Caco-2 (cell line): ENCODE data around the gene ACVR2B. TPM values are rescaled to one million over a fixed set of nuclear protein-coding genes. Genes with fewer than 3 reads are reported as not detected.

Experiments used
- BruUV-seq: library from RNA; stranded (reverse); fragments of 400-500 nt; replicated peaks from 2 replicates; lab custom pipeline; 2021; lab: Mats Ljungman, UMichigan
- CTCF ChIA-PET: fragments of 300-600 bp; sonication (Branson Sonifier 250); formaldehyde crosslinking; loops from one replicate; lab custom pipeline; 2022; ENCODE audit warnings: antibody characterized with exemption; lab: Charles Lee
- POLR2A ChIA-PET: fragments of 300-600 bp; sonication (Branson Sonifier 250); formaldehyde crosslinking; loops from one replicate; lab custom pipeline; 2022; ENCODE audit warnings: antibody characterized with exemption; lab: Charles Lee
- DNase-seq, 2 experiments: peaks; one replicate each; pipeline versions ENCODE4 v3.0.0 to v3.0.0-alpha.2; 2020 to 2022
- H3K27me3 ChIP-seq: replicated peaks from 2 replicates; pipeline ENCODE4 v1.6.0; 2011; ENCODE audit warnings: low read length; ENCODE audit not compliant: control insufficient read depth, insufficient read depth
- H3K36me3 ChIP-seq: 2 replicates; pipeline ENCODE4 v1.5.1; 2011; ENCODE audit warnings: low read length; ENCODE audit not compliant: control insufficient read depth, insufficient read depth
- H3K4me1 ChIP-seq: fragments of 250-450 bp; sonication (Bioruptor Pico); 2 replicates; pipeline ENCODE4 v1.5.1; 2020; ENCODE audit warnings: mild to moderate bottlenecking
- H3K4me3 ChIP-seq: 2 replicates; pipeline ENCODE4 v1.5.1; 2011; ENCODE audit warnings: low read depth, mild to moderate bottlenecking, control low read depth, low read length
- H3K9me3 ChIP-seq: fragments of 250-450 bp; sonication (Bioruptor Pico); 2 replicates; pipeline ENCODE4 v1.5.1; 2020; ENCODE audit warnings: mild to moderate bottlenecking, moderate library complexity
- H3K27ac Mint-ChIP-seq: one replicate; pipeline ENCODE4 v1.8.0; 2022; ENCODE audit warnings: mixed read lengths; ENCODE audit not compliant: unreplicated experiment
- H3K27me3 Mint-ChIP-seq: one replicate; pipeline ENCODE4 v1.8.0; 2022; ENCODE audit warnings: mixed read lengths; ENCODE audit not compliant: insufficient read depth, unreplicated experiment
- H3K36me3 Mint-ChIP-seq: one replicate; pipeline ENCODE4 v1.8.0; 2022; ENCODE audit warnings: mild to moderate bottlenecking, mixed read lengths; ENCODE audit not compliant: insufficient read depth, unreplicated experiment
- H3K4me1 Mint-ChIP-seq: one replicate; pipeline ENCODE4 v1.8.0; 2022; ENCODE audit warnings: low read depth, mixed read lengths; ENCODE audit not compliant: unreplicated experiment
- H3K4me3 Mint-ChIP-seq: one replicate; pipeline ENCODE4 v1.8.0; 2022; ENCODE audit warnings: mild to moderate bottlenecking, moderate library complexity, mixed read lengths; ENCODE audit not compliant: unreplicated experiment
- H3K9me3 Mint-ChIP-seq: one replicate; pipeline ENCODE4 v1.8.0; 2022; ENCODE audit warnings: mixed read lengths; ENCODE audit not compliant: unreplicated experiment
- intact Hi-C: fragments of 100-400 bp; cut with micrococcal nuclease; formaldehyde crosslinking; loops from one replicate; pipeline ENCODE4 v1.10.0; 2022; ENCODE audit not compliant: unreplicated experiment
- total RNA-seq: library from RNA; stranded (reverse); gene quantifications from 2 replicates; pipeline ENCODE4 v1.2.3, GENCODE V29; 2022
- TF ChIP-seq, protein P1 (sequence below), 2 experiments: fragments of 200-600 bp in 1 of 2; IDR thresholded peaks; 1 replicate in 1 of 2; 2 replicates in 1 of 2; pipeline versions ENCODE4 v1.5.1 to v1.8.0; 2011 to 2022; ENCODE audit warnings: antibody characterized with exemption in 1 of 2, control low read depth in 1 of 2, inconsistent platforms in 1 of 2, low read depth in 1 of 2, low read length in 1 of 2, mild to moderate bottlenecking in 1 of 2, moderate library complexity in 1 of 2; ENCODE audit not compliant: insufficient read depth in 1 of 2, severe bottlenecking in 1 of 2, unreplicated experiment in 1 of 2

The ACVR2B gene
- total RNA-seq, 1 experiment from 2014 or later, result 21.4 TPM

DNA sequence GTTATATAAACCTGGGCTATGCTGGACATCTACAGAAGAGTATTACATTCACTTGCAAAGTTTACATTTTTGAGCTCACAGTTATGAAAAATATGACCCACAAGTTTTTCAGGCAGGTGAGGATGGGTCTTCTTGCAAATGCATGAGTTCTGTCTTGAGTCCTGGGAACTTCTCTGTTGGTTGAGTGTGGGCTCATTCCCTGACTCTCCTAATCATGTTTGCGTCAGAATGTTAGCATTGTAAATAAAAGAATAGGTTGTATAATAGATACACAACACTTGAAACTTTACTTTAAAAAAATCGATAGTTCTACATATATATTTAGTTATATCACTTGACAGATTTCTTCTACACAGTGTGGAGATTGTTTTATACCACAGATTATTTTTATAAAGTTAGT is 35.3 kb downstream of the ACVR2B start:
- no peaks in the 10 kb centered on the region for H3K27me3 Mint-ChIP-seq
- TF ChIP-seq, protein P1, sequence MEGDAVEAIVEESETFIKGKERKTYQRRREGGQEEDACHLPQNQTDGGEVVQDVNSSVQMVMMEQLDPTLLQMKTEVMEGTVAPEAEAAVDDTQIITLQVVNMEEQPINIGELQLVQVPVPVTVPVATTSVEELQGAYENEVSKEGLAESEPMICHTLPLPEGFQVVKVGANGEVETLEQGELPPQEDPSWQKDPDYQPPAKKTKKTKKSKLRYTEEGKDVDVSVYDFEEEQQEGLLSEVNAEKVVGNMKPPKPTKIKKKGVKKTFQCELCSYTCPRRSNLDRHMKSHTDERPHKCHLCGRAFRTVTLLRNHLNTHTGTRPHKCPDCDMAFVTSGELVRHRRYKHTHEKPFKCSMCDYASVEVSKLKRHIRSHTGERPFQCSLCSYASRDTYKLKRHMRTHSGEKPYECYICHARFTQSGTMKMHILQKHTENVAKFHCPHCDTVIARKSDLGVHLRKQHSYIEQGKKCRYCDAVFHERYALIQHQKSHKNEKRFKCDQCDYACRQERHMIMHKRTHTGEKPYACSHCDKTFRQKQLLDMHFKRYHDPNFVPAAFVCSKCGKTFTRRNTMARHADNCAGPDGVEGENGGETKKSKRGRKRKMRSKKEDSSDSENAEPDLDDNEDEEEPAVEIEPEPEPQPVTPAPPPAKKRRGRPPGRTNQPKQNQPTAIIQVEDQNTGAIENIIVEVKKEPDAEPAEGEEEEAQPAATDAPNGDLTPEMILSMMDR (IDR thresholded peaks at IDR 0.05; ENCODE audit: insufficient read depth in 1 of 2, low read depth in 1 of 2, low read length in 1 of 2, severe bottlenecking in 1 of 2, unreplicated experiment in 1 of 2), result no peak
- BruUV-seq, result no TSS peak
- no peaks in the 10 kb centered on the region for H3K9me3 Mint-ChIP-seq
- no peaks in the 10 kb centered on the region for H3K4me1 Mint-ChIP-seq
- H3K4me3 Mint-ChIP-seq, result no peak overlapping the region
- no peak overlapping the region for H3K4me3 ChIP-seq
- H3K9me3 ChIP-seq, result no peaks in the 10 kb centered on the region
- DNase-seq, result no peak
- no peak overlapping the region for H3K27ac Mint-ChIP-seq
- ChIA-PET CTCF (no interaction called here), POLR2A (no interaction called here)
- no peaks in the 10 kb centered on the region for H3K36me3 Mint-ChIP-seq
- no peaks in the 10 kb centered on the region for H3K36me3 ChIP-seq
- H3K27me3 ChIP-seq, result no peaks in the 10 kb centered on the region
- intact Hi-C loops, result loop anchor here (10.0 kb wide), 1 partner anchor 94 kb away; no protein-coding TSS in a partner anchor
- H3K4me1 ChIP-seq, result no peaks in the 10 kb centered on the region

DNA sequence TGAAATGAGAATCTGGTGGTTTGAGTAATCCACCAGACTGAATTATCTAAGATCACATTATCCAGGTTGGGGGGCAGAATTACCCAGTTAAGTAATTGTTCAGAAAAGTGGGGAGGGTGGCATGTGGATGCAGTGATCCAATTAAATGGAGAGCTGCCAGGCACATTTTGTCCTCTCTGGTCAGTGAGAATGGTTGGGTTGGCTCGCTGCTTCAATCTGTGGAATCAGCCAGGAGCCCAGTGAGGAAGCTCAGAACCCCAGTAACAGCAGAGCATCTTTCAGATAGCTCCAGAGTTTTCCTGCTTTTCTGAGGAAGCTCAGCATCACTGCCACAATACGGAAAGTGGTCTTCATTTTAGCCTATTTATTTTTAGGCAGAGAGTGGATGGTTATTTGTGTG is 36.1 kb downstream of the ACVR2B start:
- DNase-seq, result no peak
- Mint-ChIP-seq H3K36me3 (no peaks in the 10 kb centered on the region), H3K4me3 (no peak overlapping the region), H3K9me3 (no peaks in the 10 kb centered on the region), H3K4me1 (no peaks in the 10 kb centered on the region), H3K27me3 (no peaks in the 10 kb centered on the region), H3K27ac (no peak overlapping the region)
- intact Hi-C loops, result loop anchor here (10.0 kb wide), 1 partner anchor 95 kb away; no protein-coding TSS in a partner anchor
- ChIA-PET POLR2A (no interaction called here), CTCF (interaction anchor here (0.7 kb wide), 1 partner anchor 86 kb away, joined by 3 read pairs; no protein-coding TSS in a partner anchor)
- H3K4me1 ChIP-seq, result no peaks in the 10 kb centered on the region
- BruUV-seq, result no TSS peak
- no peaks in the 10 kb centered on the region for H3K9me3 ChIP-seq
- H3K27me3 ChIP-seq, result no peaks in the 10 kb centered on the region
- TF ChIP-seq, protein P1 (IDR thresholded peaks at IDR 0.05; ENCODE audit: insufficient read depth in 1 of 2, low read depth in 1 of 2, low read length in 1 of 2, severe bottlenecking in 1 of 2, unreplicated experiment in 1 of 2), result no peak
- no peaks in the 10 kb centered on the region for H3K36me3 ChIP-seq
- no peak overlapping the region for H3K4me3 ChIP-seq

DNA sequence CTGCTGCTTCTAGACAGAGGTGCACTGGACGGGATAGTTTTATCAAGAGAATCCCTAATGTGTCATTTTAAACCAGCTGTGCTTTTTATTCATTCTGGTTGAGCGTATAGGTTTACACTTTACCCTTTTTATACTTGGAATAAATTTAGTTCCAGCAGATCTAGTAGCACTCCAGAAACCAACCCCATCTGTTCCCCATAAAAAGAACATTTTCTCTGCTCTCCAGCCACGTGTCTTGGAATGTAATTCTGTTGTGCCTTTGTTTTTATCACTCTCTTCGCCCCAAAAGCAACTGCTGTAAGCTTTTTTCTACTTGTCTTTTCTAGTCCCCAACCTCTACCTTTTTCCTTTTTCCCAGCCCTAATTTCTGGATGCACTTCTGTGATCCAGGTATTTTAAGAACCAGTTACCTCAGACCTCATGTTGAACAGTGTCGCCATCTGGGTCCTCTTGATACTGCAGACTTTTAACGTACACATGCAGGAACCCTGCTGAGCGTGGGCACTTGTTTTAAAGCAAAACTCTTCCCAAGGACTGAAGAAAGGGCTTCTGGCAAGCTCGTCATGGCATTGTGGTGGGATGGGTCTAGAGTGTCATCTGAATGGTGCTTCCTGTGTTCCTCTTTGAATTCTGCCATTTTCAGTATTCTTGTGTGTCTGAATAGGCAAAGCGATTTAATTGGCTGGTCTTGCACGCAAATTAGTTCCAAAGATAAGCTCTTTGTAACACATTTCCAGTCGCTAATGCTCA is 36.8 kb downstream of the ACVR2B start:
- no peak for DNase-seq
- intact Hi-C loops, result no loop called here
- no peaks in the 10 kb centered on the region for H3K27me3 ChIP-seq
- H3K9me3 Mint-ChIP-seq, result no peaks in the 10 kb centered on the region
- H3K4me3 ChIP-seq, result no peak overlapping the region
- no peak overlapping the region for H3K27ac Mint-ChIP-seq
- H3K4me1 ChIP-seq, result no peaks in the 10 kb centered on the region
- no peaks in the 10 kb centered on the region for H3K27me3 Mint-ChIP-seq
- no peaks in the 10 kb centered on the region for H3K9me3 ChIP-seq
- POLR2A ChIA-PET, result no interaction called here
- BruUV-seq, result no TSS peak
- H3K36me3 ChIP-seq, result no peaks in the 10 kb centered on the region
- H3K36me3 Mint-ChIP-seq, result no peaks in the 10 kb centered on the region
- CTCF ChIA-PET, result no interaction called here
- TF ChIP-seq, protein P1 (IDR thresholded peaks at IDR 0.05; ENCODE audit: insufficient read depth in 1 of 2, low read depth in 1 of 2, low read length in 1 of 2, severe bottlenecking in 1 of 2, unreplicated experiment in 1 of 2), result no peak
- no peak overlapping the region for H3K4me3 Mint-ChIP-seq
- H3K4me1 Mint-ChIP-seq, result no peaks in the 10 kb centered on the region
